ENCODE measurements around the gene THEMIS2. TPM values are rescaled to one million over a fixed set of nuclear protein-coding genes. Genes with fewer than 3 reads are reported as not detected.

THEMIS2 gene
- total RNA-seq, 4 donors from 2014 or later, result 9.6 to 36.4 (median 24.6) TPM

DNA sequence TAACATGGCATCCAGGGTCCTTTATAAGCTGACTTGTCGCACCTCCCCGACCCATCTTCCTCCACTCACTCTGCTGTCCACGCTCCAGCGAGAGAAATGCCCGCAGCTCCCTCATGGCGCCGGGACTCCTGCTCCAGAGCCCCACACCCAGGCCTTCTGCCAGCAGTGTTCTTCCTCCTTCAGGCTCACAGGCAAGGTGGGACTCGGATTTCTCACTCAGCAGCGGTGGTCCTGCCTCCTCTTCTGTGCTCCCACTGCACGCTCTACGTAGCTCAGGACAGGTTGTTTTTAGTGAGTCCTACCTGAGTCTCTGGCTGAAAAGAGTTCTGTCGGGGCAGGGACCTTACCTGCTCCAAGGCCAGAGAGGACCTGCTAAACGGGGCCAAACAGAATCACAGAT is 11.2 kb downstream of the THEMIS2 start:
- DNase-seq (ENCODE audit: extremely low spot score), result no peak
- TF ChIP-seq, protein P1, sequence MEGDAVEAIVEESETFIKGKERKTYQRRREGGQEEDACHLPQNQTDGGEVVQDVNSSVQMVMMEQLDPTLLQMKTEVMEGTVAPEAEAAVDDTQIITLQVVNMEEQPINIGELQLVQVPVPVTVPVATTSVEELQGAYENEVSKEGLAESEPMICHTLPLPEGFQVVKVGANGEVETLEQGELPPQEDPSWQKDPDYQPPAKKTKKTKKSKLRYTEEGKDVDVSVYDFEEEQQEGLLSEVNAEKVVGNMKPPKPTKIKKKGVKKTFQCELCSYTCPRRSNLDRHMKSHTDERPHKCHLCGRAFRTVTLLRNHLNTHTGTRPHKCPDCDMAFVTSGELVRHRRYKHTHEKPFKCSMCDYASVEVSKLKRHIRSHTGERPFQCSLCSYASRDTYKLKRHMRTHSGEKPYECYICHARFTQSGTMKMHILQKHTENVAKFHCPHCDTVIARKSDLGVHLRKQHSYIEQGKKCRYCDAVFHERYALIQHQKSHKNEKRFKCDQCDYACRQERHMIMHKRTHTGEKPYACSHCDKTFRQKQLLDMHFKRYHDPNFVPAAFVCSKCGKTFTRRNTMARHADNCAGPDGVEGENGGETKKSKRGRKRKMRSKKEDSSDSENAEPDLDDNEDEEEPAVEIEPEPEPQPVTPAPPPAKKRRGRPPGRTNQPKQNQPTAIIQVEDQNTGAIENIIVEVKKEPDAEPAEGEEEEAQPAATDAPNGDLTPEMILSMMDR (IDR thresholded peaks at IDR 0.05), result no peak
- TF ChIP-seq EP300 (IDR thresholded peaks at IDR 0.05) (no peak), POLR2AphosphoS5 (IDR thresholded peaks at IDR 0.05) (no peak), POLR2A (IDR thresholded peaks at IDR 0.05; ENCODE audit: low read depth) (no peak)
- peak overlapping the region in 2 of 4 donors; percentile 34 to 51 for H3K27ac ChIP-seq (replicated peaks in 1 of 4)
- 88% methylated on average over 13 of the region's 13 CpGs for WGBS
- no peak overlapping the region for H3K4me3 ChIP-seq
- peaks cover 0 to 14% (median 0%) of the 10 kb centered on the region in 4 donors for H3K27me3 ChIP-seq
- no peaks in the 10 kb centered on the region for H3K9me3 ChIP-seq
- H3K4me1 ChIP-seq, result no peaks in the 10 kb centered on the region
- peaks cover 0 to 28% (median 5%) of the 10 kb centered on the region in 4 donors for H3K36me3 ChIP-seq
- intact Hi-C loops (cut with DNase I), result no loop called here

DNA sequence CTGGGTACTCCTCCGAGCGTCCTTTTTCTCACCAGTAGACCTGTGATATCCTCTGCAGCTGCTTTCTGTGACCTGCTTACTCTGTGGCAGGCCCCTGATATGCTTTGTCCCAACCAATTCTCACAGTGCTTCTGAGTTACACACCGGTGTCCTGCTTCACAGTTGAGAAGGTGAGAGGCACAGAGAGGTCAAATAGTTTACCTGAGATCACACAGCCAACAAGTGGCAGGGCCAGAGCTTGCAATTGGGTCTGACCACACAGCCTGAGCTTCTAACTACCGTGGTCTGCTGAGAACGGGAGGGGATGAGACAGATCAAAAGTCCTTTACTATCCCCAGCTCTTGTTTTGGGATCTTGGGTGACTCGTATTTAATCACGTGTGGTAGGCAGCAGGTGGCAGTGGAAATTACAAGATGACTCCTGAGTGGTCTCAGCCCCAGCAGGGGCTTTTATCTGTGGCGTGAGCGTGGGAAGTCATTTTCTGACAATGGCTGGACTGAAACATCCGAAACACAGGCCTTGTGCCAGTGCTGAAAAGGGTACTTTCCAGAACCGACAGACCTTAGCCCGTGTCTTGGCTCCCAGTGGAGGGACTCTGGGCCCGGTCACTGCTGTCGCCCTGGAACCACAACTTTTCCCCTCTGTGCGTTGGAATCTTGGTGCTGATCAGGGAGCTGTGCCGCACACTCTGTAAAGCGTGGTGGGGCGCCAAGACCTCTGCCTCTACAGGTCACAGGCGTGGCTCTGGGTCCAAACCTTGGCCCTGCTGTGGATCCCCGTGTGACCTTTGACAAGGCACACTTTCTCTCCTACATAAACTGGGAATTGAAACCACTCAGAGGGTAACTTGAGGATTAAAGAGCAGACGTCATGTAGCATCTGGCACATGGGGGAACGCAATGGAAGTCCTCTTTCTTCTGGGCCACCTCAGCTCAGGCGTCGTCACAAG is 11.9 kb downstream of the THEMIS2 start:
- 85% methylated on average over 23 of the region's 24 CpGs for WGBS
- peaks cover 0 to 33% (median 7%) of the 10 kb centered on the region in 4 donors for H3K36me3 ChIP-seq
- H3K27ac ChIP-seq (replicated peaks in 1 of 4), result peak overlapping the region; percentile 7 to 51 (median 39)
- peaks cover 0 to 10% (median 0%) of the 10 kb centered on the region in 4 donors for H3K27me3 ChIP-seq
- no peak overlapping the region for H3K4me3 ChIP-seq
- H3K9me3 ChIP-seq, result no peaks in the 10 kb centered on the region
- H3K4me1 ChIP-seq, result no peaks in the 10 kb centered on the region
- intact Hi-C loops (cut with DNase I), result no loop called here
- TF ChIP-seq, protein P1 (IDR thresholded peaks at IDR 0.05), result no peak
- TF ChIP-seq EP300 (IDR thresholded peaks at IDR 0.05), result no peak
- DNase-seq (ENCODE audit: extremely low spot score), result no peak

DNA sequence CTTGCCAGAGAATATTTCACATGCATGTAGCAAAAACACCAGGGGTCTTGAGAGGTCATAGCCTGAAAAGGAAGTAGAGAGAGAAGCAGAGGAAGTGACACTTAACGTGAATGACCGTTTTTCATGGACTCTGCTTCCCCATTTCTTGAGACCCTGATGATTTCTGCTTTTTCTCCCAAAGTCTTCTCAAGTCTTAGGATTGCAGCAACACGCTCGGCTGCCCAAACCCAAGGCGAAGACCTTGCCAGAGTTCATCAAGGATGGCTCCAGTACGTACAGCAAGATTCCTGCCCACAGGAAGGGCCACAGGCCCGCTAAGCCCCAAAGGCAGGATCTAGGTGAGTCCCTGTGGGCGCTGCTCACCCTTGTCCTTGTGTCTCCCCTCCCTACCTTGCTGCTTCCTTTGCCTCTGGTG is 12.8 kb downstream of the THEMIS2 start:
- H3K4me3 ChIP-seq, result no peak overlapping the region
- no peaks in the 10 kb centered on the region for H3K4me1 ChIP-seq
- intact Hi-C loops (cut with DNase I), result no loop called here
- peak overlapping the region in 3 of 4 donors; percentile 20 to 51 (median 48) for H3K27ac ChIP-seq (replicated peaks in 1 of 4)
- DNase-seq (ENCODE audit: extremely low spot score), result no peak
- peaks cover 0 to 40% (median 11%) of the 10 kb centered on the region in 4 donors for H3K36me3 ChIP-seq
- TF ChIP-seq POLR2A (IDR thresholded peaks at IDR 0.05; ENCODE audit: low read depth) (no peak), EP300 (IDR thresholded peaks at IDR 0.05) (no peak), POLR2AphosphoS5 (IDR thresholded peaks at IDR 0.05) (no peak)
- TF ChIP-seq, protein P1 (IDR thresholded peaks at IDR 0.05), result no peak
- H3K27me3 ChIP-seq, result peaks cover 0 to 2% (median 0%) of the 10 kb centered on the region in 4 donors
- 77% methylated on average over 8 of the region's 8 CpGs for WGBS
- H3K9me3 ChIP-seq, result no peaks in the 10 kb centered on the region

DNA sequence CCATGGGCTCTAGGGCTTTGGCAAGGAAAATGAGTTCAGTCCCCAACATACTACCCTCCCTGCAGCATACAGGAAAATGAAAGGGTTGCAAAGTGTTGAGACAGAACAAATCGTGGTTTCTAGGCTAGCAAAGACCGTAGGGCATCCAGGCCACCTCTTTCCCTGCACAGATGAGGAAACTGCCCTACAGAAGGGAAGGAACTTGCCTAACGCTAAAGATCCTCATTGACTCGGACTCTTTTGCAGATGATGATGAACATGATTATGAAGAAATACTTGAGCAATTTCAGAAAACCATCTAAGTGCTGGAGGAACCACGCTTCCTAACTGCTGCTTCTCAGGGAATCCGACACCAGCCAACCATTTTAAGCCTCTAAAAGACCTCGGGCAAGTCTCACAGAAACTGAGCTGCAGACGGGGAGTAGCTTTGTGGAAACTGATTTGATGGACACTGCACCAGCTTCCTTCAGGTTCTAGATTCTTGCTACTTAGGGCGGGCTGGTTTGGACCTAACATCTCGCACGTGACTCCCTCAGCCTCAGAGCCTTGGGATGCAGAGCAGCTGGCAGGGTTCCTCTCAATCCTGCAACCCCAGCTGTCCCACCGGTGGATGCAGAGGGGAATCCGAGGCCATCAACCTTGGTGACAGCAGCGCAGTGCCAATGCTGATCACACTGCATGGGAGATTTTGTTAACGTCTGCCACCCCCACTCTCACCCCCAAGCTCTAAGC is 13.4 kb downstream of the THEMIS2 start:
- 74% methylated on average over 15 of the region's 15 CpGs for WGBS
- Histone ChIP-seq H3K36me3 (peaks cover 0 to 45% (median 15%) of the 10 kb centered on the region in 4 donors), H3K4me3 (no peak overlapping the region), H3K27ac (replicated peaks in 1 of 4) (peak overlapping the region; percentile 41 to 51 (median 44)), H3K9me3 (no peaks in the 10 kb centered on the region), H3K4me1 (no peaks in the 10 kb centered on the region), H3K27me3 (no peaks in the 10 kb centered on the region)
- TF ChIP-seq POLR2AphosphoS5 (IDR thresholded peaks at IDR 0.05) (peak in 1 of 2 donors; percentile 35), POLR2A (IDR thresholded peaks at IDR 0.05; ENCODE audit: low read depth) (no peak)
- DNase-seq (ENCODE audit: extremely low spot score), result no peak
- intact Hi-C loops (cut with DNase I), result no loop called here

DNA sequence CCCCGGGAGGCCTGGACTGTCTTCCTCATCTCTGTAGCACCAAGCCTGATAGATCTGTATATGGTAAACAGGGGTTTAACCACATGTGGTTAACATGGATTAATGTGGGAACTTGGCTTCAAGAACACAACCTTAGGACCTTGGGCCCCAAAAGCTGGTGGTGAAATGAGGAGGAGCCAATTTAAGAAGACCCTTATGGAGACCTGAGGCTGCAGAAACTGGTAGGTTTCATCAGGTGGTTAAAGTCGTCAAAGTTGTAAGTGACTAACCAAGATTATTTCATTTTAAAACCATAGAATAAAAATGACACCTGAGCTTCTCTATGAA is 14.0 kb downstream of the THEMIS2 start:
- Histone ChIP-seq H3K9me3 (no peaks in the 10 kb centered on the region), H3K27me3 (no peaks in the 10 kb centered on the region), H3K4me1 (no peaks in the 10 kb centered on the region), H3K4me3 (no peak overlapping the region), H3K36me3 (peaks cover 2 to 50% (median 20%) of the 10 kb centered on the region in 4 donors), H3K27ac (replicated peaks in 1 of 4) (peak overlapping the region; percentile 28 to 44 (median 41))
- 77% methylated on average over 2 of the region's 2 CpGs for WGBS
- intact Hi-C loops (cut with DNase I), result no loop called here
- no peak for TF ChIP-seq EP300 (IDR thresholded peaks at IDR 0.05)
- TF ChIP-seq, protein P1 (IDR thresholded peaks at IDR 0.05), result no peak
- TF ChIP-seq POLR2A (IDR thresholded peaks at IDR 0.05; ENCODE audit: low read depth), result no peak
- no peak for TF ChIP-seq POLR2AphosphoS5 (IDR thresholded peaks at IDR 0.05)
- no peak for DNase-seq (ENCODE audit: extremely low spot score)

Data from esophagus muscularis mucosa (tissue), 4 donors.